C4-2B (cell line): Measurements from ENCODE around the gene GRM5.

Experiments
- CTCF ChIP-seq: fragments of 450-650 bp; conservative IDR thresholded peaks from 2 replicates; pipeline ENCODE4 v1.5.1; 2017; ENCODE audit warnings: mild to moderate bottlenecking
- ZFX ChIP-seq: fragments of 450-650 bp; IDR thresholded peaks from 2 replicates; pipeline ENCODE4 v1.6.1; 2017

GRCh38 chr11:88541006-88541405 is 524.8 kb downstream of the GRM5 start:
- TF ChIP-seq CTCF: no peak
- TF ChIP-seq ZFX: no peak
